IPS DF 4.7 (cell line): ENCODE measurements around the gene MEGF11.

Source experiments
- DNase-seq: peaks from one replicate; pipeline ENCODE4 v3.0.0-alpha.2; 2013; ENCODE audit warnings: low spot score; ENCODE audit errors: extremely low read depth

MEGF11 gene

GRCh38 chr15:66035901-66036300, 217.6 kb downstream of the MEGF11 start:
- no peak for DNase-seq

GRCh38 chr15:66033143-66033542, 220.4 kb downstream of the MEGF11 start:
- DNase-seq = no peak

GRCh38 chr15:66032006-66032405, 221.5 kb downstream of the MEGF11 start:
- no peak for DNase-seq

- no peak for DNase-seq
Observed at GRCh38 chr15:66030650-66031049, 222.9 kb downstream of the MEGF11 start.

GRCh38 chr15:66029650-66030049, 223.9 kb downstream of the MEGF11 start:
- DNase-seq = no peak

- DNase-seq = no peak
Observed at GRCh38 chr15:66027268-66027805, 226.2 kb downstream of the MEGF11 start.

DNA sequence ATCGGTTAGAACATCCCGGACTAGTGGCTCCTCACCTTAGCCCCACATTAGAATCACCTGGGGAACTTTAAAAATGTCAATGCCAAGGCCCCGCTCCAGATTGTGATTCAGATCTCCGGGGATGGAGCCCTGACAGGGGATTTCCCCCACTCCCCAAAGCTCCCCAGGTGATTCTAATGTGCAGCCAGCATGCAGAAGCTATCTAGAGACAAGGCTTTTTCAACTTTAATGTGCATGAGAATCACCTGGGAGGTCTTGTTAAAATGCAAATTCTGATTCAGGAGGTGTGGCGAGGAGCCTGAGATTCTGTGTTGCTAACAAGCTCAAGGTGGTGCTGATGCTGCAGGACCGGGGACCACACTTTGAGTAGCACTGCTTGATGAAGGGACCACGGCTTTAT, 227.6 kb downstream of the MEGF11 start:
- DNase-seq = no peak

- no peak for DNase-seq
Observed at GRCh38 chr15:66025015-66025452, 228.5 kb downstream of the MEGF11 start.

DNA sequence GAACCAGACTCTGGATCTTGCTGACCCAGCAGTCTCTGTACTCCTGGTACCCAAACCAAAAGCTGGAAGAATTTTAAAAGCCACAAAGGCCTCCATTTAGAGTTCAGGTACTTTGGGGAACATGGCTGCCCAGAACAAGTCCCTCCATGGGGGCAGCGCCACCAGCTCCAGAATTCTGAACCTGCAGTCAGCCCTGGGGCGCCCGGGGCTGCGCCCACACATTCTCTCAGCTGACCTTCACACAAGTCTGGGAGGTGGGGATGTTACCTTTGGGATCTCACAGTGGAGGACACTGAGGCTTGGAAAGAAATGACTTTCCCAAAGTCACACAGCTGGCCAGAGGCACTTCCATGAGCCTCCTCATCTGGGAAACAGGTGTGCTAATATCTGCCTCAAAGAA, 229.4 kb downstream of the MEGF11 start:
- DNase-seq = no peak

DNA sequence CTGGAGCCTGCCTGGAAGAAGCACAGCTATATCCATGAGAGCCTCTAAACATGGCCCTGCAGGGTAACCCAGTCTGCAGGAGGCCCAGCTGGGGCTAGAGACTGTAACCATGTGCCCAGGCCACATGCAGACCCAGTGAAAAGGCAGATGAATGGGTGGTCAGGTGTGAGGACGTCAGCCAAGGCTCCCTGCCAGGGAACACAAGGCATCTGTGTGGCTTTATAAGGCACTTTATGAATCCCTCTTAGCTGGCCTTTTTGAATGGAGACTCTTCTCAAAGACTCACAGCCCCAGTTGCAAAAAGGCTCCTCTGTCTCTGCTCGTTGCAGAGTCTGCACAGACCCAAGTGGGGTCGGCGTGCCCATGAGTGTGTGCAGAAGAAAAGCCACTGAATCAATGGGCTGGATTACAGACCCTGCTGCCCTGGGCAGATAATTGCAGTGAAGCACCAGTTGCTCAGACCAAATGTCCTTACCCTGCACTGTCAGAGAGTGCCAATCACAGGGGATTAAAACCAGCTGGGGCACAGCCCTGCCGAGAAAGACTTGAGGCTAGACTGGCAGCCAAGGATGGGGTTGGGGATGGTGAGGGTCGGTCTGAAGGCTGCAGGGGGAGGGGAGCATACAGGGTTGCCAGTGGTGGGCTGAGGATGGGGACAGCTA, 230.1 kb downstream of the MEGF11 start:
- no peak for DNase-seq

- DNase-seq = no peak
Observed at GRCh38 chr15:66022163-66022525, 231.4 kb downstream of the MEGF11 start.

DNA sequence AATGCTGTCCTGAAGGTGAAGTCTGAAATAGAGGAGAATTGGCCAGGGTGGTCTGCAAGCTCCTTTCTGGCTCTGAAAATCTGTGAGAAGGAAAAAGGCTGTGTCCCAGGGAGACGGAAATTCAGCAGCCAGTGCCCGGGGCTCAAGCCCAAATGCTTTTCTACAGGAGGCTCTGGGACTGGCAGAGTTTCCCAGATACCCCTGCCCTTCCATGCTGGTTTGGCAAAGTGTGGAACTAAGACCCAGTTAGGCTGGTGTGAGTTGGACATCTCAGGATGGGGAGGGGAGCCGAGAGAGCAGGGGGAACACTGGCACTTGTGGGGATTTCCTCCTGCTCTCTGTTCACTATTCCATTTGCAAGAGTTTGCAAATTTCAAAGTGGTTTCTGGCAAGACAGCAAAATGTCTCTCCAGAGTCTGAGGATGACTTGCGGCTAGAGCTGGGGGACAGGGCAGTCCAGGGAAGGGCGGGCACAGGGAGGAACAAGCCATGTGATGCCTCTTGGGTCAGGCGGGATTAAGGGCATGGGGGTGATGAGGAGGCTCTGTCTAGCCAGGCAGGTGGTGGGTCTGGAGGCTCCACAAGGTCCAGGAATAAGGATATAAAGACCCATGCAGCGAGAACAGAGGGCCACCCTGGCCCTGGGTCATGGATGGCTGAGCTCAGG, 231.9 kb downstream of the MEGF11 start:
- no peak for DNase-seq

GRCh38 chr15:66019826-66020398, 233.6 kb downstream of the MEGF11 start:
- no peak for DNase-seq

DNA sequence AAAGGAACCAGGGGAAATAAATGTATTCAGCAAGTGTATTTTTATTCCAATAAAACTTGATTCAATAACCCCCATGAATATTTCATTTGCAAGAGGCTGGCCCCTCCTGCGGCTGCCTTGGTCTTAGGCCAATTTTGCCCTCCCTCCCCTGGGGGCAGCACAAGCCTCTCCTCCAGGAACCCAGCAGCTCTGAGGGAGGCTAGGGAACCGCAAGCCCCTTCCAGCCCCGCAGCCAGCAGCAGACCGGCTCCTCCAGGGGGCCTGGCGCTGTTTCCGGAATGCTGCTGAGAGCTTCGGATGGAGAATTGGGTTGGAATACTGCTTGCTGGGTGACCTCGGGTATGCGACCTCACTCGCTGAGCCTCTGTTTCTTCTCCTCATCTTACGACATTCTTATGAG, 234.2 kb downstream of the MEGF11 start:
- DNase-seq = no peak

- DNase-seq = no peak
Observed at GRCh38 chr15:66018488-66018797, 235.1 kb downstream of the MEGF11 start.

- no peak for DNase-seq
Observed at GRCh38 chr15:66017792-66018487, 235.6 kb downstream of the MEGF11 start.

DNA sequence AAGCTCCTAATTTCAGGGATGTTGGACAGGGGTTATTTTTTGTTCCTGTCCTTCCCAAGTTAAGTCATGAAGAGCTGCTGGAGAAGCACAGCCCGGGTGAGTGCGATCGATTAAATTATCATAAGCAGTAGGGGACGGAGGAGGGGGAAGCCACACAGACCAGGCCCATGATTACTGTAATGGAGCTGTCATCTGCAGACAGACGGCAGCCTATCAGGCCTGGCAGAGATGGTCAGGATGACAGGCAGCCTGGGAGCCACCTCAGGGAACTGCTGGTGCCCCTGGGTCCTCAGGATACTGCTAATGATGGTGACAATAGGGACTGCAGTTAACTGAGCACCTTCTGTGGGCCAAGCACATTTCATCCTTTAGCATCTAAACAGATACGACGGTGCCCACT, 236.6 kb downstream of the MEGF11 start:
- no peak for DNase-seq

DNA sequence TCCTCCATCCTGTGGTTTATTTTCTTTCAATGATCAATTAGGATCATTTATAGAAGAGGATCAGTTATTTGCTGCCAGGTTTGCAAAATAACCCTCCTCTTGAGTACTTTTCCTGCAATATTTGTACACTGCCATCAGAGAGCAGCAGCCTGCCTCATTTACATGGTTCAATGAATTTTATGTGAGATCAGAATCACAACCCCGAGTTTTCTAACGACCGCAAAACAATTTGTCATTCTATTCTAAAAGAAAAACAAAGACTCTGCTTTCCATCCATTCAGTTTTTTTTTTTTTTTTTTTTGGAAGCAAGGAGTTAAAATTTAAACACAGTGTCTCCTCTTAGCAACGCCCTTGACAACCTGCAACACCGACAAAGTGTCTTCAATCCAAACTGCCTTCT, 237.4 kb downstream of the MEGF11 start:
- DNase-seq = no peak

DNA sequence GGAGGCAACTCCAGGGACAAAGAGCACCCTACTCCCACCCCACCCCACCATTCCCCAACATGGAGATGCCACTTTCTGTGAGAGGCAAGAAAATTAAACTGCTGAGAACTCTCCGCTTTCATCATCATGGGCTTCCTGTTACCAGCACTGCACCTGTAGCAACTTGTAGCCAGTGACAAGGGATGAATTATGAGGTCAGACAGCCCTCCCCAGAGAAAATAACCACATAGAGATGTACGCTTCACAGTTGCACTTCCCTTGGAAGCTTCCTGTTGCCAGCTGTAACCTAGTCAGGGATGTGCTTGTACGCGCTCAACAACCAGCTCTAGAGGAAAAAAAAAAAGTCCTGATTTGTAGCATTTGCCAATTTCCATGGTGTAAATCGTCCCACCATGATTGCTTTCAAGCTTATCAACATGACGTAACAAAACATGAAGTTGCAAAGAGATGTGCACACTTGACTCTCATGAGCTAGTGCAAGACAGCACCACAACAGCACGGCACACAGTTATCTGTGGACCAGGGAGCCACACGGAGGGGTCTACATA, 238.8 kb downstream of the MEGF11 start:
- DNase-seq = no peak

GRCh38 chr15:66014022-66014421, 239.5 kb downstream of the MEGF11 start:
- no peak for DNase-seq

DNA sequence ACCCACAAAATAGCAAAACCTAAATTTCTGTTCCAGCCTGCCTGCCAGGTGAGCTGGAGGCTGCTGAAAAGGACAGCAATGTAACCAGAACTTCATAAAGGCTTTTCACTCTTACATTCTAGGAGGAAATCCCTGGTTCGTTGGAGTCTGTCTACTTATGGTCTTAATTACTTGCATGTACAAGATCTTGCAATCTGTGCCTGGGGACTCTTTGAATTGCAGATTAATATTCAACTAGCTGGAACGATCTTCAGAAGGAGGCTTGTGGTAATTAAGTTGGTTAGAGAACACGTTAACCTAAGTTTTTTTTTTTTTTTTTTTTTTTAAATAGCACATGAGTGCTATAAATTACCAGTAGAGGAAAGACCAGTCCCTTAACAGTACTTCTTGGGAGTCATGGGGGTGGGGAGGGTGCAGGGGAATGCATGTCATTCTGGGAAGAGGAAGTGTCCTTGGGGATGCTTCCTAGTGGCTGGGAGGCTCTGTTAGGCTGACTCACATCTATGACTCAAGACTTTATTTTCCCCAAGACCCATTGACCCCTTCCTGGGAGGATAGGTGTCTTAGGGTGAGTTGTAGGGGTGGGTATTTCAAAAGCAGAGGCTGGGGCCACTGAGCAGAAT, 244.5 kb downstream of the MEGF11 start:
- no peak for DNase-seq
